ENCODE measurements around the gene CHCT1. TPM values are rescaled to one million over a fixed set of nuclear protein-coding genes. Genes with fewer than 3 reads are reported as not detected.

Gene CHCT1
- polyA plus RNA-seq, 1 of the 3 experiments (the other 2 are of a cell fraction): not detected

DNA sequence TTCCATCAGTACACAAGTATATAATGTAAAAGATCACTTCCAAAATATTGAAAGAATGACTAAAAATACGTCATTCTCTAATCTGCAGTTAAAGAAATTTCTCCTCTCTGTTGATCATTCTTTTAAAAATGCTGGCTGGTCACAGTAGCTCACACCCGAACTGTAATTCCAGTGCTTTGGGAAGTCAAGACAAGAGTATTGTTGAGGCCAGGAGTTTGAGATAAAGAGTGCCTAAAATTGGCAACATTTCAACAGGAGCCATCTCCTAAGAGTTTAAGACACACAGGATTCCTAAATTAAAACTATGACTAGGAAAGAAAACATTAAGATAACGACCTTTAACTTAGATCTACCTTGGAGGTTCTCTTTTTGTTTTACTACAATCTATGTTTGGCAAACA is 25.9 kb upstream of the CHCT1 start (continued):
- TF ChIP-seq RAD21 (IDR thresholded peaks at IDR 0.05; ENCODE audit: low read length): no peak

DNA sequence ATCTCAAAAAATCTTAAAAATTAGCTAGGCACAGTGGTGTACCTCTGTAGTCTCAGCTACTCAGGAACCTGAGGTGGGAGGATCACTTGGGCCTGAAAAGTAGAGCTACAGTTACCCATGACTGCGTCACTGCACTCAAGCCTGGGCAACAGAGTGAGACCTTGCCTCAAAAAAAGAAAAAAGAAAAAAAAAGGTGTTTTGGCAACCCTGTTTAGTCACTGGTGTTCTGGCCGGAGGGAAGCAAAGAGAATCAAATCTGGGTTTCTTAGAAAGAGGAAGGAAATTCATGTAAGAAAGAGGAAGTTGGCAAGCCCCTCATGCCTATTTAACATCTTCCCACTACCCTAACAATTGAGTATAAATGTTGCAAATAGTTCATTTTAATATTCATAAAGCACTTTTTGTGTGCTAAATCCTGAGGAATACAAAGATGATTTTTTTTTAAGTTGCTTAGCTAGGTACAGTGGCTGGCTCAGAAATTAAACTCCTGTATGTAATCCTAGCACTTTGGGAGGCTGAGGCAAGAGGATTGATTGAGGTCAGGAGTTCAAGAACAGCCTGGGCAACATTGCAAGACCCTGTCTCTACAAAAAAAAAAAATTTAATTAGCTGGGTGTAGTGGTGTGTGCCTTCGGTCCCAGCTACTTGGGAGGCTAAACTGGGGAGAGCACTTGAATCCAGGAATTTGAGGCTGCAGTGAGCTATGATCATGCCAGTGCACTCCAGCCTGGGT is 23.9 kb upstream of the CHCT1 start:
- TF ChIP-seq JUND (IDR thresholded peaks at IDR 0.05): no peak
- H3K36me3 ChIP-seq (replicated peaks in 1 of 2; ENCODE audit: control insufficient read depth in 1 of 2, insufficient read depth in 2 of 2, low read length in 1 of 2): no peaks in the 10 kb centered on the region
- H3K4me1 ChIP-seq (ENCODE audit: control insufficient read depth in 1 of 2, insufficient read depth in 2 of 2, low read depth in 1 of 2, low read length in 1 of 2): no peaks in the 10 kb centered on the region
- no peak overlapping the region for H2AFZ ChIP-seq (ENCODE audit: low read depth)
- H3K27ac ChIP-seq (ENCODE audit: low read depth in 2 of 2, low read length in 1 of 2): no peak overlapping the region
- ChIA-PET CTCF (interaction anchor here (0.7 to 15.2 kb wide), 5 partner anchors 17 to 257 kb away, joined by 3 to 128 read pairs (median 4); partner anchors contain the start of gene CHCT1), POLR2A (no interaction called here)
- no peaks in the 10 kb centered on the region for H3K9me2 ChIP-seq
- DNase-seq: no peak
- H3K9ac ChIP-seq: no peak overlapping the region
- WGBS (ENCODE audit: low lambda C conversion rate): 96% methylated on average over 3 of the region's 3 CpGs
- H4K20me1 ChIP-seq (ENCODE audit: insufficient read depth): no peaks in the 10 kb centered on the region
- H3K27me3 ChIP-seq (ENCODE audit: insufficient read depth): no peaks in the 10 kb centered on the region
- peaks cover 4% of the 10 kb centered on the region for H3F3A ChIP-seq (replicated peaks; ENCODE audit: insufficient read depth)
- H3K9me3 ChIP-seq: no peaks in the 10 kb centered on the region
- no peak overlapping the region for H3K4me3 ChIP-seq (ENCODE audit: low read depth in 2 of 2, low read length in 1 of 2)
- no peak overlapping the region for H3K4me2 ChIP-seq
- no peaks in the 10 kb centered on the region for H3K79me2 ChIP-seq (ENCODE audit: insufficient read depth)

DNA sequence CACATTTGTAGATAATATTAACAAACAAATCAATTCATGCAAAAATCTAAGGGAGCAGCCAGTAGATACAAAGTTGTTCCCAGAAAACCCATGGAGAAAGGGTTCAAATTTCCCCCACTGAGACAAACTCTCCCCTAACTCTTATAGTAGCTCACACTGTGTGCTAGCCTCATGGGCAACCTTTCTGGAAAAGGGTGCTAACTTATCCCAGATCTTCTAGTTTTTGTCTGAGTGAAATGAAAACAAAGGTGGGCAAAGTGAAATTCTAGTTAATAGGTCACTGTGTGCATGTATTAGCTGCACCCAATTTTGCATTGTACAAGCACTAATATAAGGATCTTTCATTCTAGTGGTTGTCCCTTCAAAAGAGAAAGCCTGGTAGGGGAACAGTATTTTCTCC is 20.5 kb upstream of the CHCT1 start:
- DNase-seq: no peak
- Histone ChIP-seq H3F3A (replicated peaks; ENCODE audit: insufficient read depth) (no peaks in the 10 kb centered on the region), H3K4me1 (ENCODE audit: control insufficient read depth in 1 of 2, insufficient read depth in 2 of 2, low read depth in 1 of 2, low read length in 1 of 2) (no peaks in the 10 kb centered on the region), H2AFZ (ENCODE audit: low read depth) (no peak overlapping the region), H3K27me3 (ENCODE audit: insufficient read depth) (no peaks in the 10 kb centered on the region), H3K36me3 (replicated peaks in 1 of 2; ENCODE audit: control insufficient read depth in 1 of 2, insufficient read depth in 2 of 2, low read length in 1 of 2) (no peaks in the 10 kb centered on the region), H3K9me3 (no peaks in the 10 kb centered on the region), H3K27ac (ENCODE audit: low read depth in 2 of 2, low read length in 1 of 2) (no peak overlapping the region), H4K20me1 (ENCODE audit: insufficient read depth) (no peaks in the 10 kb centered on the region), H3K79me2 (ENCODE audit: insufficient read depth) (no peaks in the 10 kb centered on the region), H3K9me2 (no peaks in the 10 kb centered on the region), H3K9ac (no peak overlapping the region), H3K4me3 (ENCODE audit: low read depth in 2 of 2, low read length in 1 of 2) (no peak overlapping the region), H3K4me2 (no peak overlapping the region)
- no peak for TF ChIP-seq FOSL2 (IDR thresholded peaks at IDR 0.05; ENCODE audit: borderline replicate concordance, low read depth)
- TF ChIP-seq MEF2A (IDR thresholded peaks at IDR 0.05; ENCODE audit: borderline replicate concordance, low read depth): no peak
- TF ChIP-seq TCF12 (IDR thresholded peaks at IDR 0.05): no peak
- no peak for TF ChIP-seq RCOR1 (IDR thresholded peaks at IDR 0.05; ENCODE audit: low read length)
- no peak for TF ChIP-seq RAD21 (IDR thresholded peaks at IDR 0.05; ENCODE audit: low read length)
- no peak for TF ChIP-seq CHD2 (IDR thresholded peaks at IDR 0.05; ENCODE audit: low read length, partially characterized antibody)
- TF ChIP-seq, protein P1, sequence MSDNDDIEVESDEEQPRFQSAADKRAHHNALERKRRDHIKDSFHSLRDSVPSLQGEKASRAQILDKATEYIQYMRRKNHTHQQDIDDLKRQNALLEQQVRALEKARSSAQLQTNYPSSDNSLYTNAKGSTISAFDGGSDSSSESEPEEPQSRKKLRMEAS (IDR thresholded peaks at IDR 0.05; ENCODE audit: low read depth): no peak
- TF ChIP-seq, protein P2, sequence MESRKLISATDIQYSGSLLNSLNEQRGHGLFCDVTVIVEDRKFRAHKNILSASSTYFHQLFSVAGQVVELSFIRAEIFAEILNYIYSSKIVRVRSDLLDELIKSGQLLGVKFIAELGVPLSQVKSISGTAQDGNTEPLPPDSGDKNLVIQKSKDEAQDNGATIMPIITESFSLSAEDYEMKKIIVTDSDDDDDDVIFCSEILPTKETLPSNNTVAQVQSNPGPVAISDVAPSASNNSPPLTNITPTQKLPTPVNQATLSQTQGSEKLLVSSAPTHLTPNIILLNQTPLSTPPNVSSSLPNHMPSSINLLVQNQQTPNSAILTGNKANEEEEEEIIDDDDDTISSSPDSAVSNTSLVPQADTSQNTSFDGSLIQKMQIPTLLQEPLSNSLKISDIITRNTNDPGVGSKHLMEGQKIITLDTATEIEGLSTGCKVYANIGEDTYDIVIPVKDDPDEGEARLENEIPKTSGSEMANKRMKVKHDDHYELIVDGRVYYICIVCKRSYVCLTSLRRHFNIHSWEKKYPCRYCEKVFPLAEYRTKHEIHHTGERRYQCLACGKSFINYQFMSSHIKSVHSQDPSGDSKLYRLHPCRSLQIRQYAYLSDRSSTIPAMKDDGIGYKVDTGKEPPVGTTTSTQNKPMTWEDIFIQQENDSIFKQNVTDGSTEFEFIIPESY (IDR thresholded peaks at IDR 0.05; ENCODE audit: borderline replicate concordance, low read depth): no peak
- TF ChIP-seq, protein P3, sequence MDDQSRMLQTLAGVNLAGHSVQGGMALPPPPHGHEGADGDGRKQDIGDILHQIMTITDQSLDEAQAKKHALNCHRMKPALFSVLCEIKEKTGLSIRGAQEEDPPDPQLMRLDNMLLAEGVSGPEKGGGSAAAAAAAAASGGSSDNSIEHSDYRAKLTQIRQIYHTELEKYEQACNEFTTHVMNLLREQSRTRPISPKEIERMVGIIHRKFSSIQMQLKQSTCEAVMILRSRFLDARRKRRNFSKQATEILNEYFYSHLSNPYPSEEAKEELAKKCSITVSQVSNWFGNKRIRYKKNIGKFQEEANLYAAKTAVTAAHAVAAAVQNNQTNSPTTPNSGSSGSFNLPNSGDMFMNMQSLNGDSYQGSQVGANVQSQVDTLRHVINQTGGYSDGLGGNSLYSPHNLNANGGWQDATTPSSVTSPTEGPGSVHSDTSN (IDR thresholded peaks at IDR 0.05): no peak
- TF ChIP-seq RFX5 (IDR thresholded peaks at IDR 0.05; ENCODE audit: low read length): no peak
- no peak for TF ChIP-seq JUND (IDR thresholded peaks at IDR 0.05)
- no peak for TF ChIP-seq EP300 (IDR thresholded peaks at IDR 0.05; ENCODE audit: borderline replicate concordance in 1 of 2, low read depth in 1 of 2, low read length in 1 of 2)
- TF ChIP-seq, protein P4, sequence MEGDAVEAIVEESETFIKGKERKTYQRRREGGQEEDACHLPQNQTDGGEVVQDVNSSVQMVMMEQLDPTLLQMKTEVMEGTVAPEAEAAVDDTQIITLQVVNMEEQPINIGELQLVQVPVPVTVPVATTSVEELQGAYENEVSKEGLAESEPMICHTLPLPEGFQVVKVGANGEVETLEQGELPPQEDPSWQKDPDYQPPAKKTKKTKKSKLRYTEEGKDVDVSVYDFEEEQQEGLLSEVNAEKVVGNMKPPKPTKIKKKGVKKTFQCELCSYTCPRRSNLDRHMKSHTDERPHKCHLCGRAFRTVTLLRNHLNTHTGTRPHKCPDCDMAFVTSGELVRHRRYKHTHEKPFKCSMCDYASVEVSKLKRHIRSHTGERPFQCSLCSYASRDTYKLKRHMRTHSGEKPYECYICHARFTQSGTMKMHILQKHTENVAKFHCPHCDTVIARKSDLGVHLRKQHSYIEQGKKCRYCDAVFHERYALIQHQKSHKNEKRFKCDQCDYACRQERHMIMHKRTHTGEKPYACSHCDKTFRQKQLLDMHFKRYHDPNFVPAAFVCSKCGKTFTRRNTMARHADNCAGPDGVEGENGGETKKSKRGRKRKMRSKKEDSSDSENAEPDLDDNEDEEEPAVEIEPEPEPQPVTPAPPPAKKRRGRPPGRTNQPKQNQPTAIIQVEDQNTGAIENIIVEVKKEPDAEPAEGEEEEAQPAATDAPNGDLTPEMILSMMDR (IDR thresholded peaks at IDR 0.05): no peak
- TF ChIP-seq EZH2phosphoT487 (IDR thresholded peaks at IDR 0.05; ENCODE audit: borderline replicate concordance, low read depth): no peak
- TF ChIP-seq, protein P5, sequence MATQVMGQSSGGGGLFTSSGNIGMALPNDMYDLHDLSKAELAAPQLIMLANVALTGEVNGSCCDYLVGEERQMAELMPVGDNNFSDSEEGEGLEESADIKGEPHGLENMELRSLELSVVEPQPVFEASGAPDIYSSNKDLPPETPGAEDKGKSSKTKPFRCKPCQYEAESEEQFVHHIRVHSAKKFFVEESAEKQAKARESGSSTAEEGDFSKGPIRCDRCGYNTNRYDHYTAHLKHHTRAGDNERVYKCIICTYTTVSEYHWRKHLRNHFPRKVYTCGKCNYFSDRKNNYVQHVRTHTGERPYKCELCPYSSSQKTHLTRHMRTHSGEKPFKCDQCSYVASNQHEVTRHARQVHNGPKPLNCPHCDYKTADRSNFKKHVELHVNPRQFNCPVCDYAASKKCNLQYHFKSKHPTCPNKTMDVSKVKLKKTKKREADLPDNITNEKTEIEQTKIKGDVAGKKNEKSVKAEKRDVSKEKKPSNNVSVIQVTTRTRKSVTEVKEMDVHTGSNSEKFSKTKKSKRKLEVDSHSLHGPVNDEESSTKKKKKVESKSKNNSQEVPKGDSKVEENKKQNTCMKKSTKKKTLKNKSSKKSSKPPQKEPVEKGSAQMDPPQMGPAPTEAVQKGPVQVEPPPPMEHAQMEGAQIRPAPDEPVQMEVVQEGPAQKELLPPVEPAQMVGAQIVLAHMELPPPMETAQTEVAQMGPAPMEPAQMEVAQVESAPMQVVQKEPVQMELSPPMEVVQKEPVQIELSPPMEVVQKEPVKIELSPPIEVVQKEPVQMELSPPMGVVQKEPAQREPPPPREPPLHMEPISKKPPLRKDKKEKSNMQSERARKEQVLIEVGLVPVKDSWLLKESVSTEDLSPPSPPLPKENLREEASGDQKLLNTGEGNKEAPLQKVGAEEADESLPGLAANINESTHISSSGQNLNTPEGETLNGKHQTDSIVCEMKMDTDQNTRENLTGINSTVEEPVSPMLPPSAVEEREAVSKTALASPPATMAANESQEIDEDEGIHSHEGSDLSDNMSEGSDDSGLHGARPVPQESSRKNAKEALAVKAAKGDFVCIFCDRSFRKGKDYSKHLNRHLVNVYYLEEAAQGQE (IDR thresholded peaks at IDR 0.05; ENCODE audit: low read depth, low read length): no peak
- TF ChIP-seq FOXM1 (IDR thresholded peaks at IDR 0.05; ENCODE audit: low read depth): no peak
- no peak for TF ChIP-seq SMC3 (IDR thresholded peaks at IDR 0.05; ENCODE audit: low read depth, low read length)
- CTCF ChIA-PET: interaction anchor here (1.0 to 15.2 kb wide), 2 partner anchors 19 to 260 kb away, joined by 3 to 128 read pairs; partner anchors contain the start of gene CHCT1
- POLR2A ChIA-PET: no interaction called here
